ENCODE results near the gene RTL10. TPM values are rescaled to one million over a fixed set of nuclear protein-coding genes. Genes with fewer than 3 reads are reported as not detected.

RTL10 gene
- polyA plus RNA-seq, 1 donor from 2014 or later = 11.7 TPM

GRCh38 chr22:19896665-19897355 lies 42.1 kb upstream of the RTL10 start (continued):
- TF ChIP-seq TAF1 (IDR thresholded peaks at IDR 0.05; ENCODE audit: low read depth) (no peak), MXI1 (conservative IDR thresholded peaks at IDR 0.05; ENCODE audit: poor library complexity, severe bottlenecking) (no peak), RAD21 (conservative IDR thresholded peaks at IDR 0.05) (no peak), EP300 (conservative IDR thresholded peaks at IDR 0.05; ENCODE audit: poor library complexity, severe bottlenecking) (no peak)

DNA sequence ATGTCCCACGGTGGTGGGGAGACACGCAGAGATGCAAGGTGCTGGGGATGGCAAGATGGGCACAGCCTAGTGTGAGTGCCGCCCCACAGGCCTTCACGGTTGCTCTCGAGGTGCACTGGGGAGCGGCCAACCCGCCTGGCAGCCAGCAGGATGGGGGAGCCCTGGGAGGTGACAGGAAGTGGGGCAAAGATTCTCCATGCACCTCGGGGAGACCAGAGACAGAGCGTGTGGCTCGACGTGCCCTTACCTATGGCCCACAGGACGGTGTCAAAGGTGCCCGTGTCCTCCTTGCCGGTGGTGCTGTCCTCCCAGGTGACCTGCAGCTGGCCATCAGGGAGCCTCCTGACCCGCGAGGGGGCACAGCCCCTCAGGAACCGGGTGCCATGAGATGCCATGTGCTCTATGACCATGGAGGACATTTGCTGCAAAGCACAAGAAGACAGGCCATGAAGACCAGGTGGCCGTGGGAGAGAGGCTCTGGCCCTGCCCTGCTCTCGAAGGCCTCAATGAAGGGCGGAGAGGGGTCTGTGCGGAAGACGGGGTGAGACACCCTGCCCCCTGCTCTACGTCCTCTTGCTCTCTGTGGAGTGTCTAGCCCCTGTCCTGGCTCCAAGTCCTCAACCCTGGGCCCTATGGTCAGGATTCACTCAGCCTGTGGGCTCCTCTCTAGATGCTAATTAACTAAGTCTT lies 40.6 kb upstream of the RTL10 start:
- no peak overlapping the region for H2AFZ ChIP-seq (ENCODE audit: low read depth, low read length)
- no peaks in the 10 kb centered on the region for H4K20me1 ChIP-seq (ENCODE audit: insufficient read depth)
- TF ChIP-seq CTCF (IDR thresholded peaks at IDR 0.05; ENCODE audit: poor library complexity, severe bottlenecking) = no peak
- TF ChIP-seq, protein P1, sequence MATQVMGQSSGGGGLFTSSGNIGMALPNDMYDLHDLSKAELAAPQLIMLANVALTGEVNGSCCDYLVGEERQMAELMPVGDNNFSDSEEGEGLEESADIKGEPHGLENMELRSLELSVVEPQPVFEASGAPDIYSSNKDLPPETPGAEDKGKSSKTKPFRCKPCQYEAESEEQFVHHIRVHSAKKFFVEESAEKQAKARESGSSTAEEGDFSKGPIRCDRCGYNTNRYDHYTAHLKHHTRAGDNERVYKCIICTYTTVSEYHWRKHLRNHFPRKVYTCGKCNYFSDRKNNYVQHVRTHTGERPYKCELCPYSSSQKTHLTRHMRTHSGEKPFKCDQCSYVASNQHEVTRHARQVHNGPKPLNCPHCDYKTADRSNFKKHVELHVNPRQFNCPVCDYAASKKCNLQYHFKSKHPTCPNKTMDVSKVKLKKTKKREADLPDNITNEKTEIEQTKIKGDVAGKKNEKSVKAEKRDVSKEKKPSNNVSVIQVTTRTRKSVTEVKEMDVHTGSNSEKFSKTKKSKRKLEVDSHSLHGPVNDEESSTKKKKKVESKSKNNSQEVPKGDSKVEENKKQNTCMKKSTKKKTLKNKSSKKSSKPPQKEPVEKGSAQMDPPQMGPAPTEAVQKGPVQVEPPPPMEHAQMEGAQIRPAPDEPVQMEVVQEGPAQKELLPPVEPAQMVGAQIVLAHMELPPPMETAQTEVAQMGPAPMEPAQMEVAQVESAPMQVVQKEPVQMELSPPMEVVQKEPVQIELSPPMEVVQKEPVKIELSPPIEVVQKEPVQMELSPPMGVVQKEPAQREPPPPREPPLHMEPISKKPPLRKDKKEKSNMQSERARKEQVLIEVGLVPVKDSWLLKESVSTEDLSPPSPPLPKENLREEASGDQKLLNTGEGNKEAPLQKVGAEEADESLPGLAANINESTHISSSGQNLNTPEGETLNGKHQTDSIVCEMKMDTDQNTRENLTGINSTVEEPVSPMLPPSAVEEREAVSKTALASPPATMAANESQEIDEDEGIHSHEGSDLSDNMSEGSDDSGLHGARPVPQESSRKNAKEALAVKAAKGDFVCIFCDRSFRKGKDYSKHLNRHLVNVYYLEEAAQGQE (IDR thresholded peaks at IDR 0.05; ENCODE audit: borderline replicate concordance) = no peak
- no peak for TF ChIP-seq POLR2AphosphoS5 (IDR thresholded peaks at IDR 0.05)
- no peak for TF ChIP-seq EZH2 (IDR thresholded peaks at IDR 0.05; ENCODE audit: borderline replicate concordance, insufficient read depth, low read length, poor library complexity, severe bottlenecking)
- H3K9ac ChIP-seq (ENCODE audit: low read length) = no peak overlapping the region
- no peaks in the 10 kb centered on the region for H3K27me3 ChIP-seq (ENCODE audit: insufficient read depth, low read depth, low read length)
- no peaks in the 10 kb centered on the region for H3K9me2 ChIP-seq (ENCODE audit: insufficient read depth, low read length)
- no peaks in the 10 kb centered on the region for H3K9me3 ChIP-seq (ENCODE audit: low read length)
- no peaks in the 10 kb centered on the region for H3K36me3 ChIP-seq (ENCODE audit: insufficient read depth, low read length)
- H3K79me2 ChIP-seq (replicated peaks; ENCODE audit: insufficient read depth, low read length) = no peaks in the 10 kb centered on the region
- H3F3A ChIP-seq (ENCODE audit: insufficient read depth, low read length, poor library complexity, severe bottlenecking) = no peaks in the 10 kb centered on the region
- H3K4me2 ChIP-seq (ENCODE audit: low read length) = no peak overlapping the region
- no peak overlapping the region for H3K27ac ChIP-seq (ENCODE audit: low read length)
- no peak overlapping the region for H3K4me3 ChIP-seq (ENCODE audit: low read length)

- H3K9ac ChIP-seq (ENCODE audit: low read length) = no peak overlapping the region
- no peaks in the 10 kb centered on the region for H4K20me1 ChIP-seq (ENCODE audit: insufficient read depth)
- no peak overlapping the region for H3K4me2 ChIP-seq (ENCODE audit: low read length)
- no peaks in the 10 kb centered on the region for H3K27me3 ChIP-seq (ENCODE audit: insufficient read depth, low read depth, low read length)
- no peaks in the 10 kb centered on the region for H3F3A ChIP-seq (ENCODE audit: insufficient read depth, low read length, poor library complexity, severe bottlenecking)
- no peak overlapping the region for H3K4me3 ChIP-seq (ENCODE audit: low read length)
- no peak overlapping the region for H3K27ac ChIP-seq (ENCODE audit: low read length)
- H3K36me3 ChIP-seq (ENCODE audit: insufficient read depth, low read length) = no peaks in the 10 kb centered on the region
- H3K79me2 ChIP-seq (replicated peaks; ENCODE audit: insufficient read depth, low read length) = no peaks in the 10 kb centered on the region
- no peak overlapping the region for H2AFZ ChIP-seq (ENCODE audit: low read depth, low read length)
- TF ChIP-seq, protein P1 (IDR thresholded peaks at IDR 0.05; ENCODE audit: borderline replicate concordance) = no peak
- TF ChIP-seq TAF1 (IDR thresholded peaks at IDR 0.05; ENCODE audit: low read depth) = no peak
- TF ChIP-seq RAD21 (conservative IDR thresholded peaks at IDR 0.05) = no peak
- TF ChIP-seq CTCF (IDR thresholded peaks at IDR 0.05; ENCODE audit: poor library complexity, severe bottlenecking) = no peak
- TF ChIP-seq MXI1 (conservative IDR thresholded peaks at IDR 0.05; ENCODE audit: poor library complexity, severe bottlenecking) = no peak
- no peak for TF ChIP-seq SMC3 (conservative IDR thresholded peaks at IDR 0.05; ENCODE audit: poor library complexity)
- TF ChIP-seq EZH2 (IDR thresholded peaks at IDR 0.05; ENCODE audit: borderline replicate concordance, insufficient read depth, low read length, poor library complexity, severe bottlenecking) = no peak
- TF ChIP-seq POLR2AphosphoS5 (IDR thresholded peaks at IDR 0.05) = no peak
- TF ChIP-seq EP300 (conservative IDR thresholded peaks at IDR 0.05; ENCODE audit: poor library complexity, severe bottlenecking) = no peak
- no peaks in the 10 kb centered on the region for H3K9me2 ChIP-seq (ENCODE audit: insufficient read depth, low read length)
- no peaks in the 10 kb centered on the region for H3K9me3 ChIP-seq (ENCODE audit: low read length)
These were observed 38.7 kb upstream of the RTL10 start for GRCh38 chr22:19893363-19893762.
